ENCODE measurements around the gene PDLIM4.

DNA sequence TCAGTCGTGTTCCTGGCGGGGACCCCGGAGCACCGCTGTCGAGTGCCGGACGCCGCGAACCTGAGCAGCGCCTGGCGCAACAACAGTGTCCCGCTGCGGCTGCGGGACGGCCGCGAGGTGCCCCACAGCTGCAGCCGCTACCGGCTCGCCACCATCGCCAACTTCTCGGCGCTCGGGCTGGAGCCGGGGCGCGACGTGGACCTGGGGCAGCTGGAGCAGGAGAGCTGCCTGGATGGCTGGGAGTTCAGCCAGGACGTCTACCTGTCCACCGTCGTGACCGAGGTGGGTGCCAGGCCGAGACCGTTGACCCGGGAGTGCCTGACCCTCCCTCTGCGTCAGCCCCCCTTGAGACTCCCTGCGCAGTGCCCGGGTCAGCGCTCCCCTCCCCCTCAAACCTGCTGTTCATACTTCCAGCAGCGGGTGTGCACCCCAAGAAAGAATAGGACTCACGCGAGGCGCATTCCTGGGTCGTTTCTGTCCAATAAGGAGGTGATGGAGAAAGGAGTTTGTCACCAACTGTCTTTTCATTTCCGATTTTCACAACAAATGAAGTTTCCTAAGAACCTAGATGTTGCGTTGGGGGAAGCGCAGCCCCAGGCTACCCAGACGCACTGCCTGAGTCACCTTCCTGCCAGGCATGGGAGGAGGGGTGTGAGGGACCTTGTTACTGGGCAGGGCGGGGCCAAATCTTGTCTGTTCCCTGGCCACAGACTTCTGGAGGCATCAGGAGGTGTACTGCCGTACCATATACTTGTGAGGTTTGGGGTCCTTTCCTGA is 37.4 kb downstream of the PDLIM4 start:
- TF ChIP-seq POLR2A (IDR thresholded peaks at IDR 0.05), result no peak
- no peak for TF ChIP-seq CTCF (IDR thresholded peaks at IDR 0.05)

Measured in testis (tissue), 2 donors.